ENCODE data around the gene NOPCHAP1. TPM values are rescaled to one million over a fixed set of nuclear protein-coding genes. Genes with fewer than 3 reads are reported as not detected.

The NOPCHAP1 gene
- total RNA-seq, 1 donor from 2014 or later: 17.4 TPM

- DNase-seq (ENCODE audit: low read depth): no peak
- H3K4me3 ChIP-seq (ENCODE audit: low read depth, low read length): no peak overlapping the region
- TF ChIP-seq, protein P1, sequence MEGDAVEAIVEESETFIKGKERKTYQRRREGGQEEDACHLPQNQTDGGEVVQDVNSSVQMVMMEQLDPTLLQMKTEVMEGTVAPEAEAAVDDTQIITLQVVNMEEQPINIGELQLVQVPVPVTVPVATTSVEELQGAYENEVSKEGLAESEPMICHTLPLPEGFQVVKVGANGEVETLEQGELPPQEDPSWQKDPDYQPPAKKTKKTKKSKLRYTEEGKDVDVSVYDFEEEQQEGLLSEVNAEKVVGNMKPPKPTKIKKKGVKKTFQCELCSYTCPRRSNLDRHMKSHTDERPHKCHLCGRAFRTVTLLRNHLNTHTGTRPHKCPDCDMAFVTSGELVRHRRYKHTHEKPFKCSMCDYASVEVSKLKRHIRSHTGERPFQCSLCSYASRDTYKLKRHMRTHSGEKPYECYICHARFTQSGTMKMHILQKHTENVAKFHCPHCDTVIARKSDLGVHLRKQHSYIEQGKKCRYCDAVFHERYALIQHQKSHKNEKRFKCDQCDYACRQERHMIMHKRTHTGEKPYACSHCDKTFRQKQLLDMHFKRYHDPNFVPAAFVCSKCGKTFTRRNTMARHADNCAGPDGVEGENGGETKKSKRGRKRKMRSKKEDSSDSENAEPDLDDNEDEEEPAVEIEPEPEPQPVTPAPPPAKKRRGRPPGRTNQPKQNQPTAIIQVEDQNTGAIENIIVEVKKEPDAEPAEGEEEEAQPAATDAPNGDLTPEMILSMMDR (conservative IDR thresholded peaks at IDR 0.05; ENCODE audit: low read depth, low read length): no peak
Measured at GRCh38 chr12:105030820-105031807, 45.0 kb downstream of the NOPCHAP1 start.

GRCh38 chr12:105032703-105033357, 46.7 kb downstream of the NOPCHAP1 start:
- DNase-seq (ENCODE audit: low read depth): no peak
- TF ChIP-seq, protein P1 (conservative IDR thresholded peaks at IDR 0.05; ENCODE audit: low read depth, low read length): no peak
- H3K4me3 ChIP-seq (ENCODE audit: low read depth, low read length): no peak overlapping the region

DNA sequence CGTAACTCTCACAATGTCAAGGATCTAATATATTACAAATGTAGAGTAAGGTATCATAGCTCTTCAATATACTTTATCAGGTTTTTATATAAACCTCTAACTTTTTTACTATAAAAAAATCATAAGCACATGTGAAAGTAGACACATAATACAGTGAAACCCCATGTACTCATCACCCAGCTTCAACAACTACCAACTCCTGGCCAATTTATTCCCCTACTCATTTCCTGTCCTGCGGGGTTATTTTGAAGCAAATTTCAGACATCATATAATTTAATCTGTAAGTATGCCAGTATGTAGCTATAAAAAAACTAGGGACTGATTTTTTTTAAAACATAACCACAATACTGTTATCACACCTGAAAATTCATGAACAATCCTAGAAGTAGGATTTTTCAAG, 47.7 kb downstream of the NOPCHAP1 start:
- TF ChIP-seq, protein P1 (conservative IDR thresholded peaks at IDR 0.05; ENCODE audit: low read depth, low read length): no peak
- H3K4me3 ChIP-seq (ENCODE audit: low read depth, low read length): no peak overlapping the region
- DNase-seq (ENCODE audit: low read depth): no peak

Other genes with a start within 250 kb of the NOPCHAP1 start
- 19.7 and 24.4 TPM in 2 replicates for gene SLC41A2, start 28.0 kb upstream of the NOPCHAP1 start, total RNA-seq
- 1.5 and 1.7 TPM in 2 replicates for gene ALDH1L2, start 98.1 kb downstream of the NOPCHAP1 start, total RNA-seq
- gene WASHC4, start 121.4 kb downstream of the NOPCHAP1 start, total RNA-seq: 31.0 and 47.5 TPM in 2 replicates
- 20.6 and 57.4 TPM in 2 replicates for gene APPL2, start 249.9 kb downstream of the NOPCHAP1 start, total RNA-seq

Data from epithelial cell of proximal tubule (primary cell).